CD4-positive, alpha-beta T cell treated with Interleukin-10 for 1 hour (primary cell): ENCODE data around the gene TRIM54.
A peak's percentile ranks its signal among the peaks of the same experiment; 100 is the strongest.
"Not testable (repeated sequence)": the region's sequence is repeated elsewhere in the genome, so short reads cannot be mapped to it uniquely, and the experiment has no call there.

Source experiments
- DNase-seq: peaks from one replicate; pipeline ENCODE4 v3.0.0-alpha.2; 2020

TRIM54 gene

DNA sequence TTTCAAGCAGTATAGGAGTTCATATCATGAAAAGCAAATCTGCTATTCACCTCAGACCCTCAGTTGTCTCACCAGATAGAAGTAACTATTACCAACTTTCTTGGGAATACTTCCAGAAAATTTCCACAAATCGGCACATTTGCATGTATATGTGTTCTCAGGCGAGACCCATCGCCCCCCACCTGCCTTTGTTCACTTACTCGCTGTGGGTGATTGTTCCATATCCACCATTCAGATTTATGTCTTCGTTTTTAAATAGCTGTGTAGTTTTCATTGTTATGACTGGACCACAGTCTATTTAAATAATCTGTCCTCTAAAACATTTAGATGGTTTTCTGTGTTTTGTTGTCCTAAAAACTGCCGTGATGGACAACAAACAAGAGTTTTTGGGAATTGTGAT lies 3.3 kb downstream of the TRIM54 start:
- DNase-seq, result no peak

DNA sequence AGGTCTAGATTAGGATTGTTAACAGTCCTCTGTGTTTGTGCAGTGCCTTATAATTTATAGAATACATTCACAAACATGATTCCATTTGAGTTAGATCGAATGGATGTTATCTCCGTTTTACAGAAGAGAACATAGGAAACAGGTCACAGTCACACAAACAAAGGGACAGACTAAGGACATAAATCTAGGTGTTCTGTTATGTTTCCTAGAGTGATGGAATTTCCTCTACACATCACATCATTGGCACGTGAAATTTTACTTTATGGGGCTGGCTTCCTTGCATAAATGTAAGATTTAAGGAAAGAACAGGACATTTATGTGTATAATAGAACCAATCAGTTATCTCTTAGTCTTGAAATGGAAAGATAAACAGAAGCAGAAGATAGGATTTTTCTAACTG lies 6.4 kb downstream of the TRIM54 start:
- no peak for DNase-seq

GRCh38 chr2:27290549-27290948 lies 8.3 kb downstream of the TRIM54 start:
- DNase-seq, result no peak

GRCh38 chr2:27291865-27292264 lies 9.6 kb downstream of the TRIM54 start:
- no peak for DNase-seq

- DNase-seq, result no peak
Measured at GRCh38 chr2:27294928-27295327, 12.7 kb downstream of the TRIM54 start.

DNA sequence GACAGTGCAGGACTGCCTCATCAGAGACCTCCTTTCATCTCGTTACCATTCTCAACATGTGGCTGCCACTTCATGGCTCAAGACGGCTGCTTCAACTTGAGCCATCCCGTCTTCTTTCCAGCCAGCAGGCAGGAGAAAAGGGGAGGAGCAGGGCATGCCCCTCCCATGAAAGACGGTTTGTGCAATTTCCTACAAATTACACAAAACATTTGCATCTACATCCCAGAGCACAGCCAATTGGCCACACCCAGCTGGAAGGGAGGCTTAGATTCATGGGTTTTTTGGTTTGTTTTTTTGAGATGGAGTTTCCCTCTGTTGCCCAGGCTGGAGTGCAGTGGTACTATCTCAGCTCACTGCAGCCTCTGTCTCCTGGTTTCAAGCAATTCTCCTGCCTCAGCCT lies 14.3 kb downstream of the TRIM54 start:
- no peak for DNase-seq

DNA sequence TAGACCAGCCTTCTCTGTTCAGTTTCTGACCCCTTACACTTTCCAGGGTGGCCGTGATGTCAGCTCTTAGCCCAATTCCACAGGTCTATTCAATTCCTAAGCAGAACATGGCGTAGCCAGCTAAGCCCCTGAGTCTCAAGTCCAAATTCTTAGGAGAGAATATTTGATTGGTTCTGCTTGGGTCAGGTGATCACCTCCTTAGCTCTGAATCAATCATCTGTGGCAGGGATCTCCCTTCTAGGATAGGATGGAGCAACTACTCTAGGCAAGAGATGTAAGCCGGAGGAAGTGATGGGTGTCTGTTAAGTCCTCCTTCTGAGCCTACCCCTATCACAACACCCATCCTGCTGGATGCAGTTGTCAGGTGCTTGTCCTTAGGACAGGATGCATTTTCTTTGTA lies 15.0 kb downstream of the TRIM54 start:
- DNase-seq, result no peak

GRCh38 chr2:27298391-27299080 lies 16.3 kb downstream of the TRIM54 start:
- no peak for DNase-seq

GRCh38 chr2:27300606-27301005 lies 18.4 kb downstream of the TRIM54 start:
- not testable (repeated sequence) for DNase-seq

DNA sequence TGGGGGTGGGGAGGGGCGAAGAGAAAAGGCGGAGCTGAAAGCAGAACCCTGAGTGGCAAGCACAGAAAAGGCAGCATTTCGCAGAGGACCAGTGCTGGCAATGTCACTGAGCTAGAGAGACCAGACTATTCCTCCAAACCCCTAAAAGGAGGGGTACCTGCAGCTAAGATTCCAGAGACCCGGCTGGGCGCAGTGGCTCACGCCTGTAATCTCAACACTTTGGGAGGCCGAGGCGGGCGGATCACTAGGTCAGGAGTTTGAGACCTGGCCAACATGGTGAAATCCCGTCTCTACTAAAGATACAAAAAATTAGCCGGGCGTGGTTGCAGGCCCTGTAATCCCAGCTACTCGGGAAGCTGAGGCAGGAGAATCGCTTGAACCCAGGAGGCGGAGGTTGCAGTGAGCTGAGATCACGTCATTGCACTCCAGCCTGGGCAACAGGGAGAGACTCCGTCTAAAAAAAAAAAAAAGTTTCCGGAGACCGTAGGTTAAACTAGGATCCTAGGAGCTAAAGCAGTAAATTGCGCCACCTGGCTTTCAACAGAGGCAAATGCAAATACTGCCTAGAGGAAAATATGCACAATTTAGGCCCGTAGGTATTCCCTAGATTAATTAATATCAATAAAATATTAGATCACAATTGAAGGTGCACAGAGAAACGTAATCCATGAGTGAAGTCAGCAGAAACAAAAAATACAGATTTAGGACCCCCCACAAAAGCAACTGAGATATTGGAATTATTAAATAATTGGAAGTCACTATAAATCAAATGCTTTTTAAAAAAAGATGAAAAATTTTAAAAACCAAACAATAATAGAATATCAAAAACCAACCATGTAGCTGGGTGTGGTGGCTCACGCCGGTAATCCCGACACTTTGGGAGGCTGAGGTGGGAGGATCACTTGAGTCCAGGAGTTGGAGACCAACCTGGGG lies 21.1 kb downstream of the TRIM54 start:
- DNase-seq, result peak; percentile 68

DNA sequence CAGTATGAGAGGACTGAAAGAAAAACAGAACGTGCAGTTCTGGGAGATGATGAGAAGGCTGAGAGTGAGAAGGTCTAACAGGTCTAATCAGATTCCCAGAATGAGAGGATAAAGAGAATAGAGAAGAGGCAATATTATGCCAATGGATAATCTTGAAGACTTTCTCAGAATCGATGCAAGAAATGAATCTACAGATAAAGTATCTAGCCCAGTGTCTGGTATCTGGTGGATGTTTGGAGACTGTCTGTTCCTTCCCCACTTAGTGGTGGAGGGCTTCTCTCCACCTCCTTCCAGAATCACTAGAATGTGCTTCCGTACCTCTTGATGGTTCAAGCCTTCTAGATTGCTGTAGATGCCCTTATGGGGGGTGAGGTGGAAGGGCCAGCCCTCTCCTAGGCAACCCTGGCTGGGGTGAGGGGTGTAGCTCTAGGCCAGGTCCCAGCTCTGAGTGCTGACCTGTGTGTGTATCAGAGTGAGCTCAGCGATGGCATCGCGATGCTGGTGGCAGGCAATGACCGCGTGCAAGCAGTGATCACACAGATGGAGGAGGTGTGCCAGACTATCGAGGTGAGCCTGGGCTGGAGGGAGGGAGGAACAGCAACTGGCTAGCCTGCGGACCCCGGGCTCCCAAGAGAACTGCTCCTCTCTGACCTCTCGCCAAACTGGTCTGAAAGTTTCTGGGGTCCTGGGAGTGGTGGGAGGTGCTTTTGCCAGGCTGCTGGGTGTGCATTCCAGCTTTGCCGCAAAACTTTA lies 22.4 kb downstream of the TRIM54 start:
- no peak for DNase-seq

DNA sequence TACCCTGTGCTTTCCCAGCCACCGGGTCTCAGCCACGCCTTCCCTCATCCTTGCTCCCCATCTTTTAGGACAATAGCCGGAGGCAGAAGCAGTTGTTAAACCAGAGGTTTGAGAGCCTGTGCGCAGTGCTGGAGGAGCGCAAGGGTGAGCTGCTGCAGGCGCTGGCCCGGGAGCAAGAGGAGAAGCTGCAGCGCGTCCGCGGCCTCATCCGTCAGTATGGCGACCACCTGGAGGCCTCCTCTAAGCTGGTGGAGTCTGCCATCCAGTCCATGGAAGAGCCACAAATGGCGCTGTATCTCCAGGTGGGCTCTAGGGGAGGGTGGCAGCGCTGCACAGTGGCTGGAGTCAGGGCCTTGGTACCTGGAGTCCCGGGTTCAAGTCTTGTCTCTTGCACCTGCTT lies 23.3 kb downstream of the TRIM54 start:
- no peak for DNase-seq

DNA sequence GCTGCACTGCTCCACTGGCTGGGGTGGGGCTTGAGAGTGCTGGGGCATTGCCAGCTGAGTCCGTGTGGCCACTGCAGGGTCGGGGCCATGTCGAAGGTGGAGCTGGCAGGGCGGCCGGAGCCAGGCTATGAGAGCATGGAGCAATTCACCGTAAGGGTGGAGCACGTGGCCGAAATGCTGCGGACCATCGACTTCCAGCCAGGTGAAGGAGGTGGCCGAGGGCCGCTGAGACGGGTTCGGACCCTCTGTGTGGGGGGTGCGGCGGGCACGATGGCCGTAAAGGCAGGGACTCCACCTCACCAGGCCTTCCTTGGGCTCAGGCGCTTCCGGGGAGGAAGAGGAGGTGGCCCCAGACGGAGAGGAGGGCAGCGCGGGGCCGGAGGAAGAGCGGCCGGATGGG lies 23.9 kb downstream of the TRIM54 start:
- DNase-seq, result no peak

GRCh38 chr2:27306573-27307286 lies 24.5 kb downstream of the TRIM54 start:
- DNase-seq, result peak; percentile 28

DNA sequence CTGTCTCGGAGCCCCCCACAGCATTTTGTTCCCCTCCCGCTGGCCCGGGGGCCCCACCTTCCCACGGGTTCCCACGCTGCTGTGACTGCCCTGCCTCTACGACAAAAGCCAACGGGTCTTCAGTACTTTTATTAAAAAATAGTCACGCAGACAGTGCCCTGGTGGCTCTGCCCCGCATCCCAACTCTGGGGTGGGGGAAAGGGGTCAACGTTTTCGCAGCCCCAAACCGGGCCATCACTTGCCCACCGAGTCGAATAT lies 25.0 kb downstream of the TRIM54 start:
- DNase-seq, result no peak

GRCh38 chr2:27307545-27308358 lies 25.5 kb downstream of the TRIM54 start:
- DNase-seq, result no peak

- no peak for DNase-seq
Measured at GRCh38 chr2:27308359-27308881, 26.2 kb downstream of the TRIM54 start, which contains the start of gene UCN. Gene UCN, minus strand, starts transcription at chr2:27308445. Its CDS starts 550 bp downstream, at chr2:27307895.

GRCh38 chr2:27309651-27310050 lies 27.4 kb downstream of the TRIM54 start:
- no peak for DNase-seq

- DNase-seq, result no peak
Measured at GRCh38 chr2:27312152-27312551, 29.9 kb downstream of the TRIM54 start.

GRCh38 chr2:27313882-27314645 lies 31.8 kb downstream of the TRIM54 start:
- no peak for DNase-seq

DNA sequence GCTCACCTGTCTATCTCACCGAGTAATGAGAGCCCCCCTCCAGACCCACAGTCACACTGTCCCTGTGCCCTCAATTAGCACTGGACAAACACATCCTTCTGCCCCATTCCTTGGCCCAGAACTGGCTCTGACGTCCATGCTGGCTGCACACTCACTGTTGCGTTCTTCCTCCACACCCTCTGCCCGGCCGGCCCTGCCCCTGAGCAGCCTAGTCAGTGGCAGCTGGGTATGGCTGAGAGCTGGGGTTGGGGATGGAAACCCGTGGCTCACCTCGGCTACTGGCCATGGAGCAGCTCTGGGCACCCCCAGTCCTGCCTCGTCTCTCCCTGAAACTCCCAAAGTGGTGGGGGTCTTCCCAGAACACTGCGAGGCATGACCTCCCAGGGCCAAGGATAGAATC lies 32.5 kb downstream of the TRIM54 start:
- DNase-seq, result no peak
